ENCODE results near the gene ADAMTS7.
"Not testable (repeated sequence)": the region's sequence is repeated elsewhere in the genome, so short reads cannot be mapped to it uniquely, and the experiment has no call there.

ADAMTS7 gene

DNA sequence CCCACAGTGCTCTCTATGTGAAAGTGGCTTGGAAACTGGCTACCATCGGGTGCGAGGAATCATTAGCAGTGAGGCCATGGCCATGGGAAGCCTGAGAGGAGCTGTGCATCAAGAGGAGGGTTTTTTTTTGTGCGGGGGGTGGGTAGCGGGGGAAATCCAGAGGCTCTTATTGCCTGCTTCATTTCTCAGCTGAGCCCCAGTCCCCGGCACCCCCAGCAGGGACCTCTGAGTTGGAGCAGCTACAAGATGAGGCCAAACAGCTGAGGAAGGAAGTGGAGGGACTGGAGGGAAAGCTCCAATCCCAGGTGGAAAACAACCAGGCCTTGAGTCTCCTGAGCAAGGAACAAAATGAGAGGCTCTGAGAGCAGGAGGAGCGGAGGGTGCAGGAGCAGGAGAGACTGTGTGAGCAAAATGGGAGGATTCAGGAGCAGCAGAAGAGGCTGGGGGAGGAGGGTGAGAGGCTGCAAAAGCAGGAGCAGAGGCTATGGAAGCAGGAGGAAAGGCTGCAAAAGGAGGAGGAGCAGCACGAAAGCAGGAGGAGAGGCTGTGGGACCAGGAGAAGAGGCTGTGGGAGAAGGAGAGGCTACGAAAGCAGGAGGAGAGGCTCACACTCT is 76.7 kb downstream of the ADAMTS7 start:
- no peaks in the 10 kb centered on the region for H3K36me3 ChIP-seq
- TF ChIP-seq, protein P1, sequence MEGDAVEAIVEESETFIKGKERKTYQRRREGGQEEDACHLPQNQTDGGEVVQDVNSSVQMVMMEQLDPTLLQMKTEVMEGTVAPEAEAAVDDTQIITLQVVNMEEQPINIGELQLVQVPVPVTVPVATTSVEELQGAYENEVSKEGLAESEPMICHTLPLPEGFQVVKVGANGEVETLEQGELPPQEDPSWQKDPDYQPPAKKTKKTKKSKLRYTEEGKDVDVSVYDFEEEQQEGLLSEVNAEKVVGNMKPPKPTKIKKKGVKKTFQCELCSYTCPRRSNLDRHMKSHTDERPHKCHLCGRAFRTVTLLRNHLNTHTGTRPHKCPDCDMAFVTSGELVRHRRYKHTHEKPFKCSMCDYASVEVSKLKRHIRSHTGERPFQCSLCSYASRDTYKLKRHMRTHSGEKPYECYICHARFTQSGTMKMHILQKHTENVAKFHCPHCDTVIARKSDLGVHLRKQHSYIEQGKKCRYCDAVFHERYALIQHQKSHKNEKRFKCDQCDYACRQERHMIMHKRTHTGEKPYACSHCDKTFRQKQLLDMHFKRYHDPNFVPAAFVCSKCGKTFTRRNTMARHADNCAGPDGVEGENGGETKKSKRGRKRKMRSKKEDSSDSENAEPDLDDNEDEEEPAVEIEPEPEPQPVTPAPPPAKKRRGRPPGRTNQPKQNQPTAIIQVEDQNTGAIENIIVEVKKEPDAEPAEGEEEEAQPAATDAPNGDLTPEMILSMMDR (IDR thresholded peaks at IDR 0.05; ENCODE audit: low read depth, low read length): no peak
- no peaks in the 10 kb centered on the region for H3K9me3 ChIP-seq
- H3K4me3 ChIP-seq (ENCODE audit: low read depth, low read length): no peak overlapping the region
- no peaks in the 10 kb centered on the region for H3K4me1 ChIP-seq
- DNase-seq: no peak
- H3K27me3 ChIP-seq: no peaks in the 10 kb centered on the region

DNA sequence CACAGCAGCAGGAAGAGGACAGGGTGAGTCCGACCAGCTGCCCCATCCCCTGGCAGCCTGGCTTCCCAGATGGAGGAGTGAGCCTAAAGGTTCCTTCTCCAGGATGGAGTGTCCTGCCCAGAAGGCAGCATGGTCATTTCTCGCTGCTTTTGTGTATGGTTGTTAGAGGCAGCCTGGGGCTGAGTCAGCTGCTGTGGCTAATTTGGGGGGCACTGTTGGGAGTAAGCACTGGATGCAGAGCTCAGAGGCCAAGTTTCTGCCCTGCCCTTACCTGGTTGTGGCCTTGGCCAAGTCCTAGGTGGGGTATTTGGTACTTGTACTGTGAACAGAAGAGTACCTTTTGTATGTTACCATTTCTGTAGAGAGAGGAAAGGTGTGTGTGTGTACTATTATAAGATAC is 78.6 kb downstream of the ADAMTS7 start:
- no peaks in the 10 kb centered on the region for H3K9me3 ChIP-seq
- TF ChIP-seq, protein P1 (IDR thresholded peaks at IDR 0.05; ENCODE audit: low read depth, low read length): no peak
- H3K36me3 ChIP-seq: no peaks in the 10 kb centered on the region
- H3K4me3 ChIP-seq (ENCODE audit: low read depth, low read length): no peak overlapping the region
- H3K27me3 ChIP-seq: no peaks in the 10 kb centered on the region
- H3K4me1 ChIP-seq: peaks cover 8% of the 10 kb centered on the region
- no peak for DNase-seq

DNA sequence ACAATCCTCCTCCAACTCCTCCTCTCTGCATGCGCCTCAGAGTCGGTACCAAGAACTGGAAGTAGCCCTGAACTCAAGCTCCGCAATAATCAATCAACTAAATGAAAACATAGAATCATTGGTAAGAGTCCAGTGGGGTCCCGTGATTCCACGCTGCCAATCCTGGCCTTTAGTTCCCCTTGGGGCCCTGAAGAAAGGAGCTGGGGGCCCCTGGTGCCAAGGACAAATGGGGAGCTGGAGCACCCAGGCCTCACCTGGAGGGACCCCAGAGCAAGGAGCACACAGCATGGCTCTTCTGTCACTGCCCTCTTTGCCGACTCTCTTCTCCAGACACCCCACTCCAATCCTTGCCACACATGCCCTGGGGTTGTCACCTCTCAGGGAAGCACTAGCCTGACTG is 80.3 kb downstream of the ADAMTS7 start:
- no peaks in the 10 kb centered on the region for H3K27me3 ChIP-seq
- no peak for DNase-seq
- TF ChIP-seq, protein P1 (IDR thresholded peaks at IDR 0.05; ENCODE audit: low read depth, low read length): no peak

DNA sequence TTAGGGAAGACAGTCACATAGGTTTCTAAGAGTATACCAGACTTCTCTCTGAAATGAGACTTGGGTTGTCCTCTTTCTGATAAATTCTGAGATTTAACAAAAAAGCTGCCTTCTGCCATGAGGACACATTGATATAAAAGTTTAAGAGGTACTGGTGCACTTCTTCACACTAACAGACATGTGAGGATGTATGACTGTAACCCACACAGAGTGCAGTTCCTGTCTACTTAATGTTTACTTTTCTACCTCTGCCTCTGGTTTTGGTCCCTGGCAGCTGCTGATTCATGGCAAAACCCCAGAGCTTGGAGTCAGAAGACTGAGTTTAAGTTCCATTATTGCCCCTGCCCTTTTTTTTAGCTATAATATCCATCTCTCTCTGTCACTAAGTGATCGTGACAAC is 82.8 kb downstream of the ADAMTS7 start:
- H3K4me3 ChIP-seq (ENCODE audit: low read depth, low read length); H3K27me3 ChIP-seq; DNase-seq; H3K9me3 ChIP-seq; H3K36me3 ChIP-seq: not testable (repeated sequence)
- peaks cover 14% of the 10 kb centered on the region for H3K4me1 ChIP-seq

More for the DNA sequence above, 80.3 kb downstream of the ADAMTS7 start:
- H3K4me3 ChIP-seq (ENCODE audit: low read depth, low read length): no peak overlapping the region
- peaks cover 14% of the 10 kb centered on the region for H3K4me1 ChIP-seq
- H3K9me3 ChIP-seq: no peaks in the 10 kb centered on the region
- no peaks in the 10 kb centered on the region for H3K36me3 ChIP-seq

DNA sequence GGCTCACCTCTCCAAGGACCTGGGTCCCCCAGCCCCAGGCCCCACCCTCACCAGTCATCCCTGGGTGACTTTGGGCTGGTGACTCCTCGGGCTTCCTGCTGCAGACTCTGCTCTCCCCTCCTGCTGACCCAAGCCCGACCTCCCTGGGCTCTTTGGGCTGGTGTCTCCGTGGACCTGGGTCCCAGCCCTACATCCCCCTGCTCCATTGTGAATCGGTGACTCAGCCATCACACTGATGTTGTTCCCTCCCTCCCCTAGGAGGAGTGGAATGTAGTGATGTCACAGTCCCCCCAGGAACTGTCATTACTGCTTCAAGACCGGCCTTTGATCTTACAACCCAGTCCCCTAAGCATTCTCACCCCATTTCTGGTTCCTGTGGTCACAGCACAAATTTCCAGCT is 83.7 kb downstream of the ADAMTS7 start:
- no peak for DNase-seq
- Histone ChIP-seq H3K4me1 (peaks cover 14% of the 10 kb centered on the region), H3K27me3 (no peaks in the 10 kb centered on the region), H3K36me3 (no peaks in the 10 kb centered on the region), H3K4me3 (ENCODE audit: low read depth, low read length) (no peak overlapping the region), H3K9me3 (no peaks in the 10 kb centered on the region)
- TF ChIP-seq, protein P1 (IDR thresholded peaks at IDR 0.05; ENCODE audit: low read depth, low read length): no peak

DNA sequence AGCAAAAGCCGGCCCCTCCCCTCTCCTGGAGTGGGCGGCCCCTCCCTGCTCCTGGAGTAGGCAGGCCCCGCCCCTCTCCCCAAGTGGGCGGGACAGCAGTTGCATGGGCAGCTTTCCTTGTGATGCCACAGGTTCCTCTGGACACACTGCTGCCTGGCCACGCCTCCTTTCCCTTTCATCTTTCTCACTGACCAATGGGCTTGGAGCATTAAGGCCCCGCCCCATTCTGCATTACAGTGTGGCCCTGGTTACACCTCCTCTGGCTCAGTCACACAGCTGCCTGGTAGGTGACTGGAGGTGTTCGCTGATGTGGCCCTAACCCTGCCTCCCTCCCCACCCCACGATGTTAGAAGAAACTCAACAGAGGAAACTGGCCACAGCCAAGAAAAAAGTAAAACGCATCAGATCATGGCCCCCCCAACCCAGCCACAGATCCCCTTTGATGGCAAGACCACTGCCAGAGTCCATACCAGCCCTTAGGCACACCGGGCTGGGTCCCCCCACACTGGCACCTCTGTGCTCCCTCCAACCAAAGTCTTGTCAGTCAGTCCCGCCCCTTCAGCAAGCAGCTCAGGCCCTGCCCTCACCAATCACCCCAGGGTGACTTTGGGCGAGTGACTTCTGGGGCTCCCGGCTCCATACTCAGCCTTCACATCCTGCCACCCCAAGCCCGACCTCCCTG is 84.3 kb downstream of the ADAMTS7 start:
- no peaks in the 10 kb centered on the region for H3K36me3 ChIP-seq
- peak; percentile 97 for DNase-seq
- H3K9me3 ChIP-seq: no peaks in the 10 kb centered on the region
- H3K4me1 ChIP-seq: peaks cover 14% of the 10 kb centered on the region
- TF ChIP-seq, protein P1 (IDR thresholded peaks at IDR 0.05; ENCODE audit: low read depth, low read length): no peak
- H3K27me3 ChIP-seq: no peaks in the 10 kb centered on the region
- no peak overlapping the region for H3K4me3 ChIP-seq (ENCODE audit: low read depth, low read length)

DNA sequence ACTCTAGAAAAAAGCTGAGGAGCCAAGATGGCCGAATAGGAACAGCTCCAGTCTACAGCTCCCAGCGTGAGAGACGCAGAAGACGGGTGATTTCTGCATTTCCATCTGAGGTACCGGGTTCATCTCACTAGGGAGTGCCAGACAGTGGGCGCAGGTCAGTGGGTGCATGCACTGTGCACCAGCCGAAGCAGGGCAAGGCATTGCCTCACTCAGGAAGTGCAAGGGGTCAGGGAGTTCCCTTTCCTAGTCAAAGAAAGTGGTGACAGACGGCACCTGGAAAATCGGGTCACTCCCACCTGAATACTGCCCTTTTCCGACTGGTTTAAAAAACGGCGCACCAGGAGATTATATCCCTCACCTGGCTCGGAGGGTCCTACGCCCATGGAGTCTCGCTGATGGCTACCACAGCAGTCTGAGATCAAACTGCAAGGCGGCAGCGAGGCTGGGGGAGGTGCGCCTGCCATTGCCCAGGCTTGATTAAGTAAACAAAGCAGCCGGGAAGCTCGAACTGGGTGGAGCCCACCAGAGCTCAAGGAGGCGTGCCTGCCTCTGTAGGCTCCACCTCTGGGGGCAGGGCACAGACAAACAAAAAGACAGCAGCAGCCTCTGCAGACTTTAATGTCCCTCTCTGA is 91.3 kb downstream of the ADAMTS7 start:
- peak; percentile 47 for DNase-seq
- H3K27me3 ChIP-seq; H3K4me3 ChIP-seq (ENCODE audit: low read depth, low read length); H3K36me3 ChIP-seq; H3K4me1 ChIP-seq; H3K9me3 ChIP-seq: not testable (repeated sequence)

Measured in BE2C (cell line).